Measurements from ENCODE around the gene GZMA. TPM values are rescaled to one million over a fixed set of nuclear protein-coding genes. Genes with fewer than 3 reads are reported as not detected.

GZMA gene
- total RNA-seq, 1 experiment from 2014 or later: not detected

- Histone ChIP-seq H4K8ac (replicated peaks; ENCODE audit: insufficient read length, low read depth, low read length) (no peak overlapping the region), H3K9ac (ENCODE audit: extremely low read depth, insufficient read length, low read length) (no peak overlapping the region), H4K20me1 (ENCODE audit: control insufficient read depth, insufficient read depth, insufficient read length) (no peaks in the 10 kb centered on the region), H3K79me1 (ENCODE audit: insufficient read depth, low read depth, low read length, poor library complexity, severe bottlenecking) (no peaks in the 10 kb centered on the region), H2BK12ac (ENCODE audit: insufficient read length, low read depth, low read length) (no peak overlapping the region), H3K18ac (ENCODE audit: insufficient read length, low read depth, low read length) (no peak overlapping the region), H2BK20ac (ENCODE audit: low read depth, low read length, poor library complexity, severe bottlenecking) (no peak overlapping the region), H2AK5ac (ENCODE audit: insufficient read length, low read length) (no peak overlapping the region), H4K91ac (ENCODE audit: insufficient read length, low read depth, low read length) (no peak overlapping the region), H3K9me3 (ENCODE audit: control insufficient read depth, low read depth, low read length) (no peaks in the 10 kb centered on the region), H2BK5ac (ENCODE audit: insufficient read length, low read length) (no peak overlapping the region), H3K27ac (ENCODE audit: insufficient read length, low read depth, low read length) (no peak overlapping the region), H3T11ph (ENCODE audit: low read length) (no peak overlapping the region), H2AFZ (ENCODE audit: low read length) (no peak overlapping the region), H3K56ac (ENCODE audit: insufficient read length, low read depth, low read length) (no peak overlapping the region), H3K27me3 (ENCODE audit: insufficient read depth, low read length) (no peaks in the 10 kb centered on the region), H3K23me2 (ENCODE audit: insufficient read length, low read depth, low read length, poor library complexity, severe bottlenecking) (no peaks in the 10 kb centered on the region), H3K23ac (ENCODE audit: insufficient read length, low read depth, low read length) (no peak overlapping the region), H2BK120ac (ENCODE audit: low read depth, low read length, poor library complexity, severe bottlenecking) (no peak overlapping the region), H3K4me2 (ENCODE audit: insufficient read depth, insufficient read length, low read length) (no peak overlapping the region), H4K5ac (ENCODE audit: insufficient read length, low read depth, low read length) (no peak overlapping the region), H3K4ac (ENCODE audit: low read depth, low read length) (no peak overlapping the region), H3K4me1 (ENCODE audit: insufficient read depth, low read length) (no peaks in the 10 kb centered on the region), H3K14ac (ENCODE audit: insufficient read depth, low read length) (no peak overlapping the region), H2BK15ac (ENCODE audit: low read depth, low read length) (no peak overlapping the region), H3K79me2 (ENCODE audit: insufficient read depth, low read length) (no peaks in the 10 kb centered on the region)
- peaks cover 2% of the 10 kb centered on the region; the same call in 1 of the 2 replicates for H3K27me3 Mint-ChIP-seq (ENCODE audit: low read depth)
- no CpG with 5 or more reads among the region's 2 CpGs for WGBS (ENCODE audit: extremely low coverage, insufficient read length, low lambda C conversion rate)
- no peaks in the 10 kb centered on the region for H3K36me3 Mint-ChIP-seq (ENCODE audit: insufficient read depth in 1 of 3, low read depth in 3 of 3)
- H3K27ac Mint-ChIP-seq: no peak overlapping the region
- DNase-seq: no peak
- peaks cover 5% of the 10 kb centered on the region in 2 experiments; a peak in 2 of 5 replicates for H3K9me3 Mint-ChIP-seq
- no peak for TF ChIP-seq CTCF (conservative IDR thresholded peaks at IDR 0.05)
- peaks cover 4 to 8% of the 10 kb centered on the region in 2 experiments for H3K4me1 Mint-ChIP-seq
- H3K4me3 Mint-ChIP-seq: no peak overlapping the region
Measured at GRCh38 chr5:55104036-55104772, 1.8 kb downstream of the GZMA start.
